ENCODE results near the gene ELOVL4.

Gene ELOVL4

DNA sequence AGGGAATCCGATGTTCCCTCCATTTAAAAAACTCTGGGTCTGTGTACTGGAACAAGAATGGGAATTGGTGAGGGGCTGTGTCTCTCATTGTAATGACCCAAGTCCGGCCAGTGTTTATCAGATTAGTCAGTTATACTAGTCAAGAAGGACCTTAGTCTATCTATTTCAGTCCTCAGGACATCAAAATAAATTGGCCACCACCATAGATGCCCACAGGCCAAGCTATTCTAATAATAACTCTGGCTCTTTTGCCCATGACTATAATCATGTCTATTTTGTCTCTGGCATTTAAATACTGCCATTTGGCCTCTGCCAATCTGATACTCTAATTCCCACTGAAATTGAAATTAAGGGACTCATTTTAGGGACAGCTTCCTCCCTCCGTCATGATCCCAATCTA is 37.8 kb downstream of the ELOVL4 start:
- DNase-seq: no peak

DNA sequence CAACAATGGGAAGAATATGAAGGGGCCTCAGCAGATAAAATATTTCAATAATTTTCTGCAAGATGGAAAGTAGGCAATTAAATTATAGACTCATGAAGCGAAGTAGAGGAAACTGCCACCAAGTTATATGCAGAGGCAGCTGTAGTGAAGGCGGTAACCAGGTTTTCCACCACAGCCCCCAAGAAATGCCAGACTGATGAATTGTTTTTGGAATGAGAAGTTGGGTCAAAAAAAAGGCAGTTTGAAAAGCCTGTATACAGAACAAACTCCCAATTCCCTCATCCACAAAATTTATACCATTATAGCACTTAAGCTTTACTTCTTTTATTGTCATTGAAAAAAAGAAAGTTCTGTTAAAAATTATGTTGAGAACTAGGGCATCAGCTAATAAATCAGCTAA is 45.3 kb downstream of the ELOVL4 start:
- DNase-seq: no peak

DNA sequence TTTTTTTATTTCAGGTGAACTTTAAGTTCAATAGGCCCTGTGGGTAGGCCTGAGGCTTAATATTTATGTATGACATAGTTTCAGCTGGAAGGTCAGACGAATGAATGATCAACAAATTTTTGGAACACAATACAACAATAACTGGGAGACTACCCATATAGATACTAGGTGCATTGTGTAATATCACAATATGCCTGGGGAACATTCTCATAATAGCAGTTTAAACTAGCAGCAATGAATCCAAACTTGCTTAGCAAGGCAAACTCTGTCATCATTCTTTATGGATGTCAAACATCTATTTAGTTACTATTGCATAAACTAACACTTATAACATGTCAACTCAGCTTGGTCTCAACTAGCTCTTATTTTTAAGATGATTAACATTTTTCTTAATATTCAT is 49.3 kb downstream of the ELOVL4 start:
- no peak for DNase-seq

DNA sequence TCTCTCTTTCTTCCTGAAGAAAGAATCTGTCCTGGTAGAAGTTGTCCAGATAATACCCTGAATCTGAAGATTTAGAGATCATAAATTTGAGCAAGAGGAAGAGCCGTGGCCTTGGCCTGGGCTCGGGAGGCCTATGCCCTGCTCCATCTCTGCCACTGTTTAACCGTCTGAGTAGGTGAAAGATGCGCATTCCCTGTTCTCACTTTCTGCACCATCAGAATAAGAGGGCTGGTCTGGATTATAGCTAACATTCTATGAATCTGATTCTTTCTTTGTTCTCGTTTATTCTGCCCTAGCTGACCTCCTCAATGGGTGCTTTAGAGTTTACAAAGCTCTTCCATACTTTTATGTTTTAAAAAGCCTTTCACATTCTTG is 51.3 kb downstream of the ELOVL4 start:
- DNase-seq: no peak

DNA sequence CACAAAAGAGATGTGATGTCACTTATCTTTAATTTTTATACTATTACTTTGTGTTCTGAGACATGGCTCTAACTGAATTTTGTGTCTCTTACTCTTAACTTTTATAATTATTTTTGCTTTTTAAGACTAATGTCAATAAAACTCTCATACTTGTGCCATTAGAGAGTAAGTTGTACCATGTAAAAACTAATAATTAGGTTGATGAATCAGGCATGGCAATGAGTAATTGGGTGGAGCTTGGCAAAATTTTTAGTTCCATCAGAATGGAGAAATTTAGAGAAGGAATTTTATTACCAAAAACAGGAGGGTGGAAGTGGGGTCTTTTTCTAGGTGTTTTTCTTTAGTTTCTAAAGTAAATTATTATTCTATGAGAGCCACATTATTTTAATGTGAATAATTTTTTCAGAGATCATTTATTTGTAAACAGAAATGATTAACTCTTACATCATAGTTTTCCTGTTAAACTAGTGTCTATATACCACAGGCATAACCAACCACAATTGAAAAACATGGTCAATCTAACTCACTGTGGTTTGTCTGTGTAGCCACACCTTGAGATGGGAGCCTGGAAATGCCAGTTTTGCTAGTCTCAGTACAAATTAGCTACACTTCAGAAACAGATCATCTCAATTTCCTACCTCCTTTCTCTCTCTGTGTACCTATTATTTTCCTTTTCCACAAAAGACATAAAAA is 51.8 kb downstream of the ELOVL4 start:
- DNase-seq: no peak

DNA sequence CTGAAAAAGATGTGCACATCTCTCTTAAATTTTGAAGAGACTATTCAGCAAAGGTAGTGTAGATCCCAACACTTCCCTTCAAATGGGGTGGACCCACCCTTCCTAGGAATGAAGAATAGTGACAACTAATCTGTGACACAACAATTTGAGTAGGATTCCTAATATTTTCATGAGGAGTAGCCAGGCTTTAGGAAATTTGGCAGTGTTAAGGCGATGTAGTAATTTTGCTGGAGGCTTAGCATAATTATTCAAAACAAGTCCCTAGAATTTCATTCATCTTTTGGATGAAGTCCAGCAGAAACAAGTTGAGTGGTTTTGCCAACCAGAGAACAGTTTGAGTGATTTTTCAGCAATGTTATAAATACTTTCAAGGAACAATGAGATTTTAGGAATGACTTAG is 52.4 kb downstream of the ELOVL4 start:
- DNase-seq: no peak

DNA sequence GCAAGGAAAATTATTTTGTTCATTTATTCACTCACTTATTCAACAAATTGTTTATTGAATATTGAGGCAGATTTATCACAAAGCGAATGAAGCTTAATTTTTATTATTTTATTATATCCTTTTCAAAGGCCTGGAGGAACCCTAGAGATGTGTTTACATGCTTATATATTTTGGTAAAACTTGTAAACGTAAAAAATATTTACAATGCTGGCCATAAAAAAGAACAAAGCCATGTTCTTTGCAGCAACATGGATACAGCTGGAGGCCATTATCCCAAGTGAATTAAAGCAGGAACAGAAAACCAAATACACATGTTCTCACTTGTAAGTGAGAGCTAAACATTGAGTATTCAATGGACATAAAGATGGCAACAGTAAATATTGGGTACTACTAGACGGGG is 58.8 kb downstream of the ELOVL4 start:
- no peak for DNase-seq

DNA sequence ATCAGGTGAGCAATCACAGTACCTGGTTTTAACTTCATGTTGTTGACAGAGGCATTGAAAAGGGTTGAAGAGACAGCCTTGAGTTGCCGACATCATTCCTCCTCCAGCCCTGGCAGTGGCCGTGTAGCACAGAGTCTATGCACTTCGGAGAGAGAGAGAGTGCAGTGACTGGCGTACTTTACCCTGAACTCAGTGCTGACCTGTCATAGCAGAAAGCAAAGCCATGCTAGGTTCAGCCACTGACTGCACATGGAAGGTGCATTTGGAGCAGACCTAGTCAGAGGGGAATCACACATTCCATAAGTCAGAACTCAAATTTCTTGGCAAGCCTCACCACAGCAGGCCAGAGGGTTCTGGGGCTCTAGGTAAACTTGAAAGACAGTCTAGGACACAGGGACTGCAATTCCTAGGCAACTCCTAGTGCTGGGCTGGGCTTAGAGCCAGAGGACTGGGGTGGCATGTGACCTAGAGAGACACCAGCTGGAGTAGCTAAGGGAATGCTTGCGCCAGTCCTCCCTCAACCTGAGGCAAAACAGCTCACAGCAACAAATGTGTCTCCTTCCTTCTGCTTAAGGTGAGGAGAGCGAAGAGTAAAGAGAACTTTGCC is 69.1 kb downstream of the ELOVL4 start:
- no peak for DNase-seq

DNA sequence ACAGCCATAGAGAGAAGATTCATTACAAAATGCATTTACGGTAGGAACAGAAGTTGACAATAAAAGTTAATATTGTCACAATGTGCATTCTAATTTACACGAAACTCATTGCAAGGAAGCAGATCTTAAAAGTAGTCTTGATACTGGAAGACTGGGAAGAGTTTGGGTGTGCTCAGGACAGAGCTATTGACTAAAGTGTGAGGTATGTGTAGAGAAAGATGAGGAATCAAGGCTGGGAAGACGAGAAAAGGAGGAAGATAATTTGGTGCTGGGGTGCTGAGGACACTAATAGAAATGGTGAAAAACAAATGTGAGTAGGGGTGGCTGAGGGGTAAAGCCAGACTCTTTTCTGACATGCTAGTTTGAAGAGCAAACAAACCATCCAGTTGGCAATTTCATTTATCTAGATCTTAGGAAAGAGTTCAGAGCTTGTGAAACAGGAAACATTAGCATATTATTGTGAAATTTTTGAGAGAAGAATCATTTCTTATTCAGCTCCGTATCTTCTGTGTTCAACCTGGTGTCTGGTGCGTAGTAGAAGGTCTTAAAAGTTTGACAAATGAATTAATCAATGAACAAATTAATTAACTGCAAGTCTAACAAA is 72.7 kb downstream of the ELOVL4 start:
- no peak for DNase-seq

DNA sequence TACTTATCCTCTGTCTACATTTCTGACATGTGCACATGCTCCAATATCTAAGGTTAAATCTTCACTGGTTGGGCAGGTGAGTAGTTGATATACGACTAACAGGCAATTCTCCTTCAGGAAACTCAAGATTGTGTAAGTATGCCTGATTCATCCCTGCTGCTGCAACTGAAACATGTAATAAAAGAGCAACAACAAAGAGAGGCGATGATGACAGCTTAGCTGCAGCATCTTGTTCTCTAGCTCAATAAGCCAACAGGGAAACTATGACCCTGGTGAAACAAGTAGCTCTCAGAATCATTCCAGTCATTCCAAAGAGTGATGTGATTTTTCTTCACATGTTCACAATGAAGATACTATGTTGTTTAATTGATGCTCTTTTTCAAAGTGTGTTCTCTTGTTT is 74.4 kb downstream of the ELOVL4 start:
- DNase-seq: no peak

DNA sequence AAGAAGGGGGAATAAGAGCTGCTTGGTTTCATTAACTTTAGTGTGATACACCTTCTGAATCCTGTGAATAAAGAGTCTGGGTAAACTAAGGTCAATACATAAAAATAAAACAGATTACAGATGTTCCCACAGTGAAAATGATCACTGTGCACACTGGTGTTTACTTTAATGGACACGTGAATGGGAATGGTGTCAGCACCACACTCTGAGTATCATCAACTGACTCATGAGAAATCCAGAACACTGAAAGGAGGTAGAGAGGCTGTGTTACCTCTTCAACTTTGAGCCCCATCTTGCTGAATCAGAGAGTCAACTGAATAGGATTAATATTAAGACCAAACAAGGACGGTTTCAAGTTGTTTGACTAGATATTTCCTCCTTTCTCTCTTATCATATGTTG is 75.0 kb downstream of the ELOVL4 start:
- no peak for DNase-seq

DNA sequence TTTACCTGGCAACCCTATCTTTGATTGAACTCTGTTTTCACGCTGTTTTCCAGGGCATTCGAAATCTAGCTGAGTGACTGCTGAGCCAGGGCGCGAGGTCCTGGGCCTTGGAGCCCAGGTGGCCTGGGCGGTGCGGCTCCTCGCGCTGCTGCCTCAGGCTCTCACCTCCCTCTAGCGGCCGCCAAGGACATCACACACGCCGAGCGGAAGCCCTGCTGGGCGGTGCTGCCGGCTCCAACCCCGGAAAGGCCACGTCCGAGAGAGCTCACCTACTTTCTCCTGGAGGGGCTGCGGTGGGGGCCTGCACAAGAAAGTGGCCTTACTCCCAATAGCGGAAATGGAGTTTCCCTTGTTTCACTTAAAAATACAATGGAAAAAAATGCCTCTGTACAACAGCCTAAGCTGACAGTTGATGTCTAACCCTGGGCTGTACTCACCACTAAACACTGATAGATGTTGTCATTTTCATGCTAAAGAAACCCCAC is 77.7 kb downstream of the ELOVL4 start:
- peak; percentile 16 to 22 for DNase-seq

DNA sequence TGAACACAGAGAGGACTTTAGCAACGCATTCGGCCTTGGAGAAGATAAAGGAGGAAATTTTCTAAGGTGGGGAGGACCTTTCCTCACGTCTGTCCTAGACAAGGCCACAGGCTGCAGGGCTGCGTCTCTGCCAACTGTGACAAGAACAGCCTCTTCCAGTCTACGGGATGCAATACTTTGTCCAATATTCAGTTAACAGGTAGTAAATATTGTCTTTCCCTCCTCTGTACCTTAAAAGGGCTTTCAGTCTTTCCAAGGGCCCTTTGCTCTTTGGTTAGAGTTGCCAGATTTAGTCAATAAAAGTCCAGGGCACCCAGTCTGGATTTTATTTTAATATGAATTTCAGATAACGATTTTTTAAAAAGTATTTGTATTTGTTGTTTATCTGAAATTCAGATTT is 78.2 kb downstream of the ELOVL4 start:
- no peak for DNase-seq

DNA sequence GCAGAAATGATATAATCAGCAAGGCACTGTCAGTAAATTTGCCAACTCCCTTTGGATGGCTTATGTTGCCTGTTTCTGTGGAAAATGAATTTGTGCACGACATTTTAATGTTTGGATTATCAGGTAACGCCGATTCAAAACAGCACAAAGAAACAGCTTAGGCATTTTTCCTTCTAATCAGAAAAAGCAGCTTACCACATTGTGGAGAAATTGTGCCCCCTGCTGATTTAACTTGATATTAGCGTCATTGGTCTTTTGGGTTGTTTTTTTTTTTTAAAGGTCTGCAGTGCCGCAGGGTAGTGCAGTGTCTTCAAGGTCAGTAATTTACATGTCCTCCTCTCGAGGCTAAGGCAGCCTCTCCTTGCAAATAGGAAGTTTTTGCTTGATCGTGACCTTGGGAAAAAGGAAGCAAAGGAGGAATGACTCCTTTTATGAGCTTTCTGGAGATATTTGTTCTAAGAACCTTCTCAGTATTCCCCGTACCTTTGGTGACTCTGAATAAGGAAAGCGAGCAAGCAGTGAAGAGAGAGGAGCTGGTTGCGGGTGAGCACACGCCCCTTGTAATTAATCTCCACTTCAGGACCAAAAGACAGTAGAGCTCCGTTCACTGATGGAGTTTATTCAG is 79.1 kb downstream of the ELOVL4 start:
- DNase-seq: peak; percentile 41 to 50
